SU-DHL-6 (cell line): ENCODE data around the gene FGF22.

Source experiments
- H2AFZ ChIP-seq: fragments of 200-600 bp; sonication (generic); 2 replicates; pipeline ENCODE4 v1.6.1; 2014; ENCODE audit warnings: low read depth, mild to moderate bottlenecking, moderate library complexity, mixed read lengths, antibody characterized with exemption, low read length; ENCODE audit not compliant: severe bottlenecking
- H3F3A ChIP-seq: fragments of 200-600 bp; shearing (Covaris generic); 2 replicates; pipeline ENCODE4 v1.6.0; 2016; ENCODE audit warnings: antibody characterized with exemption, mild to moderate bottlenecking; ENCODE audit not compliant: insufficient read depth
- H3K27ac ChIP-seq: fragments of 200-600 bp; sonication (generic); 2 replicates; pipeline ENCODE4 v1.5.1; 2016; ENCODE audit warnings: low read depth, mild to moderate bottlenecking, low read length, moderate library complexity, mixed read lengths
- H3K27me3 ChIP-seq: fragments of 200-600 bp; sonication (generic), shearing (Covaris generic); 2 replicates; pipeline ENCODE4 v1.6.0; 2014; ENCODE audit warnings: mild to moderate bottlenecking, low read length
- H3K36me3 ChIP-seq: fragments of 200-600 bp; sonication (generic); 2 replicates; pipeline ENCODE4 v1.6.1; 2014; ENCODE audit warnings: mild to moderate bottlenecking, low read length, mixed read lengths
- H3K4me2 ChIP-seq: fragments of 300-600, 200-600 bp; shearing (Covaris generic), sonication (generic); 2 replicates; pipeline ENCODE4 v1.6.0; 2014; ENCODE audit warnings: low read length, low read depth, mild to moderate bottlenecking; ENCODE audit not compliant: poor library complexity, severe bottlenecking
- H3K4me3 ChIP-seq: fragments of 200-600 bp; sonication (generic); 2 replicates; pipeline ENCODE4 v1.5.1; 2014; ENCODE audit warnings: antibody characterized with exemption, low read length, mild to moderate bottlenecking, mixed read lengths; ENCODE audit not compliant: insufficient read depth, poor library complexity, severe bottlenecking
- H3K79me2 ChIP-seq: fragments of 200-600 bp; sonication (generic); 2 replicates; pipeline ENCODE4 v1.6.1; 2014; ENCODE audit warnings: mild to moderate bottlenecking, low read length, moderate library complexity; ENCODE audit not compliant: insufficient read depth
- H3K9ac ChIP-seq: fragments of 200-600 bp; sonication (generic); 2 replicates; pipeline ENCODE4 v1.7.0; 2014; ENCODE audit warnings: mild to moderate bottlenecking, low read length
- H3K9me2 ChIP-seq: fragments of 200-600 bp; sonication (generic); replicated peaks from 2 replicates; pipeline ENCODE4 v1.6.1; 2014; ENCODE audit warnings: low read length; ENCODE audit not compliant: insufficient read depth
- H3K9me3 ChIP-seq: fragments of 200-600 bp; sonication (generic); 2 replicates; pipeline ENCODE4 v1.6.1; 2014; ENCODE audit warnings: low read length, mixed read lengths; ENCODE audit not compliant: insufficient read depth
- H4K20me1 ChIP-seq: fragments of 200-600 bp; sonication (generic); 2 replicates; pipeline ENCODE4 v1.6.1; 2014; ENCODE audit warnings: low read depth, mild to moderate bottlenecking, antibody characterized with exemption, low read length, moderate library complexity, mixed read lengths
- CTCF ChIP-seq: fragments of 200-600 bp; sonication (generic); IDR thresholded peaks from one replicate; pipeline ENCODE4 v1.5.1; 2017; ENCODE audit warnings: antibody characterized with exemption, mild to moderate bottlenecking, low read length, moderate library complexity; ENCODE audit not compliant: insufficient read depth, poor library complexity, severe bottlenecking
- EZH2phosphoT487 ChIP-seq: fragments of 200-600 bp; sonication (generic), shearing (Covaris generic); conservative IDR thresholded peaks from 2 replicates; pipeline ENCODE4 v1.6.1; 2018; ENCODE audit warnings: mild to moderate bottlenecking, antibody characterized with exemption, low read length, moderate library complexity, mixed read lengths

FGF22 gene

GRCh38 chr19:656751-657559 is 17.3 kb downstream of the FGF22 start:
- no peak overlapping the region for H2AFZ ChIP-seq
- H4K20me1 ChIP-seq: peaks cover 22% of the 10 kb centered on the region
- TF ChIP-seq CTCF (no peak), EZH2phosphoT487 (no peak)
- no peaks in the 10 kb centered on the region for H3K36me3 ChIP-seq
- no peaks in the 10 kb centered on the region for H3K27me3 ChIP-seq
- H3K79me2 ChIP-seq: peaks cover 97% of the 10 kb centered on the region
- no peak overlapping the region for H3K9ac ChIP-seq
- no peaks in the 10 kb centered on the region for H3K9me3 ChIP-seq
- H3F3A ChIP-seq: peaks cover 19% of the 10 kb centered on the region
- no peak overlapping the region for H3K4me2 ChIP-seq
- no peak overlapping the region for H3K4me3 ChIP-seq
- H3K9me2 ChIP-seq: no peaks in the 10 kb centered on the region
- H3K27ac ChIP-seq: no peak overlapping the region

- Histone ChIP-seq H3F3A (peaks cover 21% of the 10 kb centered on the region), H3K79me2 (peaks cover 98% of the 10 kb centered on the region), H3K9me2 (no peaks in the 10 kb centered on the region), H3K36me3 (no peaks in the 10 kb centered on the region), H3K4me2 (no peak overlapping the region), H3K27me3 (no peaks in the 10 kb centered on the region), H3K9me3 (no peaks in the 10 kb centered on the region), H3K4me3 (no peak overlapping the region), H3K9ac (no peak overlapping the region), H4K20me1 (peaks cover 22% of the 10 kb centered on the region), H2AFZ (no peak overlapping the region), H3K27ac (no peak overlapping the region)
- TF ChIP-seq CTCF: no peak
- no peak for TF ChIP-seq EZH2phosphoT487
Observed at GRCh38 chr19:657611-658010, 17.9 kb downstream of the FGF22 start.

- Histone ChIP-seq H3K27me3 (no peaks in the 10 kb centered on the region), H3K9me3 (no peaks in the 10 kb centered on the region), H3K36me3 (no peaks in the 10 kb centered on the region), H3K79me2 (peaks cover 94% of the 10 kb centered on the region), H3K9me2 (no peaks in the 10 kb centered on the region), H3K4me3 (no peak overlapping the region), H4K20me1 (peaks cover 19% of the 10 kb centered on the region), H3K4me2 (no peak overlapping the region), H3K27ac (no peak overlapping the region), H3F3A (peaks cover 21% of the 10 kb centered on the region), H3K9ac (no peak overlapping the region), H2AFZ (no peak overlapping the region)
- TF ChIP-seq CTCF (no peak), EZH2phosphoT487 (no peak)
Observed at GRCh38 chr19:658059-658839, 18.6 kb downstream of the FGF22 start.
